HL-60 (cell line): ENCODE results near the gene AIRE.

Experiments
- CTCF ChIP-seq: IDR thresholded peaks from one replicate; pipeline ENCODE4 v1.5.1; 2011; ENCODE audit warnings: low read length, control low read depth, inconsistent platforms; ENCODE audit not compliant: insufficient read depth
- POLR2AphosphoS5 ChIP-seq: IDR thresholded peaks from 2 replicates; pipeline ENCODE4 v1.6.1; 2012; ENCODE audit warnings: low read depth

GRCh38 chr21:44262338-44263056 is 23.2 kb upstream of the AIRE start:
- TF ChIP-seq CTCF: no peak
- no peak for TF ChIP-seq POLR2AphosphoS5
